Measurements from ENCODE around the gene SHC3. TPM values are rescaled to one million over a fixed set of nuclear protein-coding genes. Genes with fewer than 3 reads are reported as not detected.
A peak's percentile ranks its signal among the peaks of the same experiment; 100 is the strongest.

SHC3 gene
- total RNA-seq, 2 donors from 2014 or later, result 0.95 to 1.3 TPM

DNA sequence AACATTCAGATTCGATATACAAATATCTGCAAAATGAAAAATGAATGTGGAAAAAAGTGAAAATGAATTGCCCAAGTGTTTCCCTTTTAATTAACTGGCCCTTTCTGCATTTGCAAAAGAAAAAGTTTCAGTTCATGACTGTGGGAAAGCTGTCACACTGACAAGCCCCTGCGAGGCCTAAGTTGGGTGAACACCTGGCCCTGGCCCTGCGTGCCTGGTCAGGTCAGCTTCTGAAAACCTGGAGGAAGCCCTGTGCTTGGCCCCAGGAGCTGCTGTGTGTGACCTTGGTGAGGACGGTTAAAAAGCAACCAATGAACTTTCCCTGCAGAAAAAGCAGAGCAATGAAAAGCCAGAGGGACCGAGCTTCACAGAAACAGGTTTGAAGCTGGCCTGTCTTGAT, 41.0 kb upstream of the SHC3 start:
- H3K27me3 ChIP-seq (ENCODE audit: control insufficient read depth, insufficient read depth, low read length, poor library complexity, severe bottlenecking), result no peaks in the 10 kb centered on the region
- H3K4me3 Mint-ChIP-seq, result no peak overlapping the region
- no peaks in the 10 kb centered on the region for H3K36me3 ChIP-seq (ENCODE audit: control insufficient read depth, insufficient read depth, low read length)
- H3K9me3 Mint-ChIP-seq, result no peaks in the 10 kb centered on the region
- TF ChIP-seq, protein P1, sequence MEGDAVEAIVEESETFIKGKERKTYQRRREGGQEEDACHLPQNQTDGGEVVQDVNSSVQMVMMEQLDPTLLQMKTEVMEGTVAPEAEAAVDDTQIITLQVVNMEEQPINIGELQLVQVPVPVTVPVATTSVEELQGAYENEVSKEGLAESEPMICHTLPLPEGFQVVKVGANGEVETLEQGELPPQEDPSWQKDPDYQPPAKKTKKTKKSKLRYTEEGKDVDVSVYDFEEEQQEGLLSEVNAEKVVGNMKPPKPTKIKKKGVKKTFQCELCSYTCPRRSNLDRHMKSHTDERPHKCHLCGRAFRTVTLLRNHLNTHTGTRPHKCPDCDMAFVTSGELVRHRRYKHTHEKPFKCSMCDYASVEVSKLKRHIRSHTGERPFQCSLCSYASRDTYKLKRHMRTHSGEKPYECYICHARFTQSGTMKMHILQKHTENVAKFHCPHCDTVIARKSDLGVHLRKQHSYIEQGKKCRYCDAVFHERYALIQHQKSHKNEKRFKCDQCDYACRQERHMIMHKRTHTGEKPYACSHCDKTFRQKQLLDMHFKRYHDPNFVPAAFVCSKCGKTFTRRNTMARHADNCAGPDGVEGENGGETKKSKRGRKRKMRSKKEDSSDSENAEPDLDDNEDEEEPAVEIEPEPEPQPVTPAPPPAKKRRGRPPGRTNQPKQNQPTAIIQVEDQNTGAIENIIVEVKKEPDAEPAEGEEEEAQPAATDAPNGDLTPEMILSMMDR (conservative IDR thresholded peaks at IDR 0.05), result no peak
- H3K4me1 Mint-ChIP-seq, result no peaks in the 10 kb centered on the region
- H3K27ac ChIP-seq (ENCODE audit: low read depth, low read length), result no peak overlapping the region
- DNase-seq, result no peak
- no peak overlapping the region for H3K9ac ChIP-seq (ENCODE audit: extremely low read depth, low read length, poor library complexity, severe bottlenecking)
- H3K27ac Mint-ChIP-seq, result no peak overlapping the region
- no peaks in the 10 kb centered on the region for H3K9me3 ChIP-seq (ENCODE audit: control insufficient read depth, low read length)
- H3K36me3 Mint-ChIP-seq (ENCODE audit: low read depth), result no peaks in the 10 kb centered on the region
- H3K4me1 ChIP-seq (ENCODE audit: control insufficient read depth, insufficient read depth, low read length), result no peaks in the 10 kb centered on the region
- WGBS, 2 experiments (ENCODE audit: insufficient coverage in 1 of 2, insufficient read length in 1 of 2), result 94 to 98% methylated on average over 5 of the region's 5 CpGs
- no peak overlapping the region for H3K4me3 ChIP-seq (ENCODE audit: low read length)
- H3K27me3 Mint-ChIP-seq (ENCODE audit: insufficient read depth), result no peaks in the 10 kb centered on the region

DNA sequence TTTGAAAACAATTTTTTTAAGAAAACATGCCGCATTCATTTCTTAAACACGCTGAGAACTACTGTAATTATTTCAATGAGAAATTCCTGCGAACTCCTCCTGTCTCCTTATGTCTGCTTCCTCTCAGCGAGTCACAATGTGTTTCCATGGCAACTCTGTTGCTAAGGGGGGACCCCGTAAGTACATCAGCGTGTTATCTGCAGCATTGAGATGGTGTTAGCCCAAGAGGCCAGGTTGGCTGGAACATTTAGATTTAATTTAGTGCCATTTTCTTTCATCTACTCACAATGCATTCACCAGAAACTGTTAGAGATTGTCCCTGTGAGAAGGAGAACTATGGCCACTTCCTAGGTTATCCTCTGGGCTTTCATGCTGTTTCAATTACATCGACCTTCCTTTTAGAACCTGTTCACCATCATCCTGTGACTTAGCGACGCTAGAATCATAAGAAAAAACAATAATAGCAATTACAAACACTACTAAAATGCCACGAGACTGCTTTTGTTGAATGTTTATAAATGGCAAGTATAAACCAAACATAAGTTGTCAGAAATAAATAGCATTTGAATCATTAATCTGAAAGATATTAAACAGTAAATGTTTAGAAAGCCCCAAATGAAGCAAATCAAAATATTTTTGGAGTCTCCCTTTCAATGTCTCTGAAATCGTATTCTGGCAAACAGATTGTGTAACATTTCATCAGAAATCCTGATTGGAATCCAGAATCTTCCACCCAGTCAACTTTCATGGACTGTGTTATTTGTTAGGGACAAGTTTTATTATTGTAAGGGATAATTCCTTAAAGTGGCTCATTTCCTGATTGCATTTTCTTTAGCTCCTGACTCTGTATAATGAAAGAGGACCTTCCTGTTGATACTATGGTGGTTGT, 39.7 kb upstream of the SHC3 start:
- no peaks in the 10 kb centered on the region for H3K4me1 Mint-ChIP-seq
- H3K27ac Mint-ChIP-seq, result no peak overlapping the region
- no peak overlapping the region for H3K9ac ChIP-seq (ENCODE audit: extremely low read depth, low read length, poor library complexity, severe bottlenecking)
- no peaks in the 10 kb centered on the region for H3K27me3 ChIP-seq (ENCODE audit: control insufficient read depth, insufficient read depth, low read length, poor library complexity, severe bottlenecking)
- no peak for DNase-seq
- no peak overlapping the region for H3K4me3 ChIP-seq (ENCODE audit: low read length)
- no peaks in the 10 kb centered on the region for H3K36me3 Mint-ChIP-seq (ENCODE audit: low read depth)
- H3K27ac ChIP-seq (ENCODE audit: low read depth, low read length), result peak overlapping the region; percentile 31
- H3K4me3 Mint-ChIP-seq, result no peak overlapping the region
- no peaks in the 10 kb centered on the region for H3K36me3 ChIP-seq (ENCODE audit: control insufficient read depth, insufficient read depth, low read length)
- no peaks in the 10 kb centered on the region for H3K4me1 ChIP-seq (ENCODE audit: control insufficient read depth, insufficient read depth, low read length)
- no peaks in the 10 kb centered on the region for H3K9me3 ChIP-seq (ENCODE audit: control insufficient read depth, low read length)
- peaks cover 3% of the 10 kb centered on the region for H3K9me3 Mint-ChIP-seq
- H3K27me3 Mint-ChIP-seq (ENCODE audit: insufficient read depth), result no peaks in the 10 kb centered on the region
- 83 to 86% methylated on average over 5 to 10 of the region's 11 CpGs for WGBS, 2 experiments (ENCODE audit: insufficient coverage in 1 of 2, insufficient read length in 1 of 2)
- TF ChIP-seq, protein P1 (conservative IDR thresholded peaks at IDR 0.05), result no peak

DNA sequence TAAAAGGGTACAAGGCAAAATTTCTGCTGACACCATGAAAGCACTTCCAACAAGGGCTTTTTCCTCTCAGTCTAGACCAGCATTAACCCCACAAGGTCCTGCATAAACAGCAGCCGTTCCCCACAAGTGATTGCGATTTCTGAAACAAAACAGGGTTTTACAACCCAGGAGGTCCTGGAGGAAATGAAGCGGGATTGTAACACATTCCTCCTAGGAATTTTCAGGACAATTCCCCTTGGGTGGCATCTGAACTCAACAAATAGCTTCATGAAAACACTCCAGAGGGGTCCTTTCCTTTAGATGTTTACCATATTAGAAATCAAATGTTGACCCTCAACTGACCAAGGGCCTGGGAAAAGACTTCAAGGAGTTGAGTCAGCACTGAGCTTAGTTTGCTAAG, 36.7 kb upstream of the SHC3 start:
- TF ChIP-seq, protein P1 (conservative IDR thresholded peaks at IDR 0.05), result no peak
- H3K36me3 Mint-ChIP-seq (ENCODE audit: low read depth), result peaks cover 3% of the 10 kb centered on the region
- H3K9me3 ChIP-seq (ENCODE audit: control insufficient read depth, low read length), result no peaks in the 10 kb centered on the region
- no peak overlapping the region for H3K4me3 Mint-ChIP-seq
- no peak overlapping the region for H3K9ac ChIP-seq (ENCODE audit: extremely low read depth, low read length, poor library complexity, severe bottlenecking)
- H3K27ac ChIP-seq (ENCODE audit: low read depth, low read length), result peak overlapping the region; percentile 6
- no peaks in the 10 kb centered on the region for H3K4me1 ChIP-seq (ENCODE audit: control insufficient read depth, insufficient read depth, low read length)
- no peak overlapping the region for H3K27ac Mint-ChIP-seq
- no peaks in the 10 kb centered on the region for H3K27me3 ChIP-seq (ENCODE audit: control insufficient read depth, insufficient read depth, low read length, poor library complexity, severe bottlenecking)
- no peaks in the 10 kb centered on the region for H3K27me3 Mint-ChIP-seq (ENCODE audit: insufficient read depth)
- WGBS, 2 experiments (ENCODE audit: insufficient coverage in 1 of 2, insufficient read length in 1 of 2), result 60 to 93% methylated on average over 3 of the region's 3 CpGs
- DNase-seq, result no peak
- peaks cover 16% of the 10 kb centered on the region for H3K9me3 Mint-ChIP-seq
- no peaks in the 10 kb centered on the region for H3K36me3 ChIP-seq (ENCODE audit: control insufficient read depth, insufficient read depth, low read length)
- no peaks in the 10 kb centered on the region for H3K4me1 Mint-ChIP-seq
- H3K4me3 ChIP-seq (ENCODE audit: low read length), result no peak overlapping the region
